WTC11 (cell line): ENCODE results near the gene CHML. TPM values are rescaled to one million over a fixed set of nuclear protein-coding genes. Genes with fewer than 3 reads are reported as not detected.

Experiments
- ATAC-seq: fragments of 200-7000 bp; cut with Tn5 transposase; 2 replicates; pipeline ENCODE4 v1.10.0; 2021; ENCODE audit warnings: mild to moderate bottlenecking, moderate library complexity
- CTCF ChIA-PET: fragments of 300-600 bp; sonication (Branson Sonifier 250); formaldehyde crosslinking; loops from one replicate; lab custom pipeline; 2021; ENCODE audit warnings: antibody characterized with exemption; lab: Charles Lee
- POLR2A ChIA-PET: fragments of 350-600 bp; sonication (Branson Sonifier 250); formaldehyde crosslinking; loops from one replicate; lab custom pipeline; 2021; ENCODE audit warnings: antibody characterized with exemption; lab: Charles Lee
- DNase-seq: peaks from one replicate; pipeline ENCODE4 v3.0.0; 2021; ENCODE audit warnings: low spot score
- H3K27ac Mint-ChIP-seq: 2 replicates; pipeline ENCODE4 v1.8.0; 2021; ENCODE audit warnings: mixed read lengths
- H3K27me3 Mint-ChIP-seq: 2 replicates; pipeline ENCODE4 v1.8.0; 2021; ENCODE audit warnings: low read depth, mild to moderate bottlenecking, moderate library complexity, mixed read lengths
- H3K36me3 Mint-ChIP-seq: 2 replicates; pipeline ENCODE4 v1.8.0; 2021; ENCODE audit warnings: mixed read lengths
- H3K4me1 Mint-ChIP-seq: 2 replicates; pipeline ENCODE4 v1.8.0; 2022; ENCODE audit warnings: mixed read lengths
- H3K4me3 Mint-ChIP-seq: 2 replicates; pipeline ENCODE4 v1.8.0; 2021; ENCODE audit warnings: mild to moderate bottlenecking, moderate library complexity, mixed read lengths
- H3K9me3 Mint-ChIP-seq: 2 replicates; pipeline ENCODE4 v1.8.0; 2021; ENCODE audit warnings: mixed read lengths
- E2F1 ChIP-seq: sonication (generic); formaldehyde crosslinking; IDR thresholded peaks from 2 replicates; pipeline ENCODE4 v1.8.0; 2022; ENCODE audit warnings: mild to moderate bottlenecking, missing genetic modification reagents
- ELF4 ChIP-seq: sonication (generic); formaldehyde crosslinking; IDR thresholded peaks from 2 replicates; pipeline ENCODE4 v1.8.1; 2022; ENCODE audit warnings: low read depth, mild to moderate bottlenecking, moderate library complexity, missing genetic modification reagents
- EMX1 ChIP-seq: fragments of 250-450 bp; sonication (Bioruptor Pico); IDR thresholded peaks from 2 replicates; pipeline ENCODE4 v1.8.0; 2021; ENCODE audit warnings: mild to moderate bottlenecking
- ETV6 ChIP-seq: sonication (generic); formaldehyde crosslinking; IDR thresholded peaks from 2 replicates; pipeline ENCODE4 v1.8.1; 2022; ENCODE audit warnings: mild to moderate bottlenecking, missing genetic modification reagents
- FOXJ3 ChIP-seq: sonication (generic); formaldehyde crosslinking; IDR thresholded peaks from 2 replicates; pipeline ENCODE4 v1.9.0; 2021; ENCODE audit warnings: missing genetic modification reagents, mild to moderate bottlenecking, borderline replicate concordance
- GABPB1 ChIP-seq: sonication (generic); formaldehyde crosslinking; IDR thresholded peaks from 2 replicates; pipeline ENCODE4 v1.8.1; 2023; ENCODE audit warnings: mild to moderate bottlenecking, missing genetic modification reagents
- GRHL2 ChIP-seq: fragments of 250-450 bp; sonication (Bioruptor Pico); IDR thresholded peaks from 2 replicates; pipeline ENCODE4 v1.8.0; 2022; ENCODE audit warnings: mild to moderate bottlenecking, moderate library complexity; ENCODE audit not compliant: insufficient replicate concordance, severe bottlenecking
- IRF1 ChIP-seq: sonication (generic); formaldehyde crosslinking; IDR thresholded peaks from 2 replicates; pipeline ENCODE4 v1.8.0; 2023; ENCODE audit warnings: missing genetic modification reagents
- IRF2 ChIP-seq: sonication (generic); formaldehyde crosslinking; IDR thresholded peaks from 2 replicates; pipeline ENCODE4 v1.8.0; 2022; ENCODE audit warnings: low read depth, missing genetic modification reagents, borderline replicate concordance
- MAX ChIP-seq: sonication (generic); formaldehyde crosslinking; IDR thresholded peaks from 2 replicates; pipeline ENCODE4 v1.8.0; 2022; ENCODE audit warnings: mild to moderate bottlenecking, missing genetic modification reagents
- OVOL2 ChIP-seq: fragments of 250-450 bp; sonication (Bioruptor Pico); IDR thresholded peaks from 2 replicates; pipeline ENCODE4 v1.9.0; 2021; ENCODE audit warnings: mild to moderate bottlenecking, borderline replicate concordance
- ZNF138 ChIP-seq: sonication (generic); formaldehyde crosslinking; conservative IDR thresholded peaks from 2 replicates; pipeline ENCODE4 v1.8.1; 2022; ENCODE audit warnings: mild to moderate bottlenecking, moderate library complexity, missing genetic modification reagents
- ZNF263 ChIP-seq: sonication (generic); formaldehyde crosslinking; IDR thresholded peaks from 2 replicates; pipeline ENCODE4 v1.8.1; 2022; ENCODE audit warnings: low read depth, mild to moderate bottlenecking, moderate library complexity, missing genetic modification reagents
- ZNF425 ChIP-seq: fragments of 250-450 bp; sonication (Bioruptor Pico); conservative IDR thresholded peaks from 2 replicates; pipeline ENCODE4 v1.9.0; 2021; ENCODE audit warnings: mild to moderate bottlenecking
- ZNF512 ChIP-seq: sonication (generic); formaldehyde crosslinking; IDR thresholded peaks from 2 replicates; pipeline ENCODE4 v1.8.1; 2022; ENCODE audit warnings: missing genetic modification reagents, borderline replicate concordance
- ZNF532 ChIP-seq: fragments of 250-450 bp; sonication (Bioruptor Pico); IDR thresholded peaks from 2 replicates; pipeline ENCODE4 v1.9.0; 2021; ENCODE audit warnings: mild to moderate bottlenecking, borderline replicate concordance
- total RNA-seq: library from RNA; stranded (reverse); gene quantifications from 3 replicates; pipeline ENCODE4 v1.2.3, GENCODE V29; 2021

Gene CHML
- total RNA-seq, 1 experiment from 2014 or later, result 53.5 TPM

GRCh38 chr1:241658081-241658793 lies 18.1 kb upstream of the CHML start:
- Mint-ChIP-seq H3K4me3 (no peak overlapping the region), H3K9me3 (no peaks in the 10 kb centered on the region), H3K36me3 (no peaks in the 10 kb centered on the region), H3K4me1 (peaks cover 6% of the 10 kb centered on the region), H3K27me3 (no peaks in the 10 kb centered on the region), H3K27ac (no peak overlapping the region)
- TF ChIP-seq ELF4 (CRISPR knock-in tag), result no peak
- no peak for TF ChIP-seq OVOL2
- TF ChIP-seq FOXJ3 (CRISPR knock-in tag), result no peak
- no peak for TF ChIP-seq ZNF425
- TF ChIP-seq IRF2, result no peak
- no peak for TF ChIP-seq EMX1
- no peak for TF ChIP-seq ZNF532 (CRISPR knock-in tag)
- no peak for TF ChIP-seq ZNF138 (CRISPR knock-in tag)
- ATAC-seq, result no peak
- no peak for DNase-seq
- ChIA-PET POLR2A (no interaction called here), CTCF (no interaction called here)

- Mint-ChIP-seq H3K27me3 (no peaks in the 10 kb centered on the region), H3K4me3 (no peak overlapping the region), H3K4me1 (peaks cover 9% of the 10 kb centered on the region), H3K9me3 (no peaks in the 10 kb centered on the region), H3K27ac (no peak overlapping the region), H3K36me3 (no peaks in the 10 kb centered on the region)
- ATAC-seq (no peak), DNase-seq (no peak)
- CTCF ChIA-PET, result no interaction called here
- POLR2A ChIA-PET, result interaction anchor here (0.8 kb wide), 1 partner anchor 9 kb away, joined by 3 read pairs; no protein-coding TSS in a partner anchor
- TF ChIP-seq E2F1 (CRISPR knock-in tag), result no peak
- TF ChIP-seq IRF1 (CRISPR knock-in tag), result no peak
- no peak for TF ChIP-seq GRHL2 (CRISPR knock-in tag)
- TF ChIP-seq ETV6 (CRISPR knock-in tag), result no peak
- TF ChIP-seq ZNF512 (CRISPR knock-in tag), result no peak
- no peak for TF ChIP-seq MAX (CRISPR knock-in tag)
- no peak for TF ChIP-seq ZNF263 (CRISPR knock-in tag)
- no peak for TF ChIP-seq GABPB1 (CRISPR knock-in tag)
Measured at GRCh38 chr1:241654641-241655040, 14.5 kb upstream of the CHML start.
